Right lobe of liver (tissue), 6 donors: Measurements from ENCODE around the gene LHPP. TPM values are rescaled to one million over a fixed set of nuclear protein-coding genes. Genes with fewer than 3 reads are reported as not detected.

Experiments
- ATAC-seq, 4 donors: fragments of 200-7000 bp; cut with Tn5 transposase; one replicate each; pipeline ENCODE4 v1.9.1; 2020; ENCODE audit warnings: mild to moderate bottlenecking in 4 of 4, moderate library complexity in 4 of 4
- DNase-seq, 3 donors: peaks; one replicate each; pipeline ENCODE4 v3.0.0-alpha.2; 2020
- H3K27ac ChIP-seq, 3 donors: fragments of 200-600 bp; one replicate each; pipeline ENCODE4 v1.8.0; 2022
- H3K27me3 ChIP-seq, 2 donors: fragments of 200-600 bp; one replicate each; pipeline ENCODE4 v1.8.0; 2022
- H3K36me3 ChIP-seq, 4 donors: fragments of 200-600 bp; sonication (generic) in 1 of 4; one replicate each; pipeline versions ENCODE4 v1.5.1 to v1.8.0; 2017 to 2022; ENCODE audit warnings: control low read depth in 1 of 4
- H3K4me1 ChIP-seq, 4 donors: fragments of 200-600 bp; sonication (generic) in 1 of 4; one replicate each; pipeline versions ENCODE4 v1.5.1 to v1.8.0; 2017 to 2022; ENCODE audit warnings: control low read depth in 1 of 4
- H3K4me3 ChIP-seq, 3 donors: fragments of 200-600 bp; one replicate each; pipeline ENCODE4 v1.8.0; 2022
- H3K9me3 ChIP-seq, 4 donors: fragments of 200-600 bp; sonication (generic) in 1 of 4; one replicate each; pipeline versions ENCODE4 v1.5.1 to v1.8.0; 2017 to 2022; ENCODE audit warnings: control low read depth in 1 of 4
- CTCF ChIP-seq, 4 donors: fragments of 200-600 bp in 3 of 4; fragments of 450-650 bp in 1 of 4; IDR thresholded peaks; one replicate each; pipeline versions ENCODE4 v1.5.1 to v1.8.0; 2016 to 2022; ENCODE audit warnings: antibody characterized with exemption in 4 of 4, mild to moderate bottlenecking in 2 of 4
- POLR2A ChIP-seq: fragments of 450-650 bp; IDR thresholded peaks from one replicate; pipeline ENCODE4 v1.6.1; 2017; ENCODE audit warnings: antibody characterized with exemption, mild to moderate bottlenecking
- WGBS: methylation state at CpG from one replicate; pipeline ENCODE4 v1.1.6; 2018; ENCODE audit warnings: low coverage, low lambda C conversion rate; ENCODE audit not compliant: insufficient coverage; ENCODE audit errors: missing lambda C conversion rate; 5-methylcytosine and 5-hydroxymethylcytosine counted together
- intact Hi-C, 2 donors: fragments of 100-400 bp; cut with DNase I; formaldehyde crosslinking; loops; one replicate each; pipeline versions ENCODE4 v1.11.2 to v1.14.1; 2022
- total RNA-seq, 6 experiments: library from RNA; depleted of rRNA in 2 of 6; stranded (reverse); fragments of >200 nt in 2 of 6; fragmentation: NEBNext Ultra II Directional in 3 of 6; extraction: Animal tissue kit (Norgen Biotek cat#: 25700) in 3 of 6; gene quantifications; one replicate each; pipeline versions ENCODE4 v1.1.0 to v1.2.4, GENCODE V29; 2016 to 2023
- donor health status: DM: no; HTN: yes; CAD: no.
- donor health status: DM: no; HTN: no; CAD: no.
- donor health status: DM: no; HTN: no; CAD: no.
- donor health status: DM: no; HTN: yes; CAD: no.
- donor health status: DM: no; HTN: yes; CAD: no.

LHPP gene
- total RNA-seq, 6 experiments from 2014 or later = 19.3 to 56.3 (median 36.3) TPM

DNA sequence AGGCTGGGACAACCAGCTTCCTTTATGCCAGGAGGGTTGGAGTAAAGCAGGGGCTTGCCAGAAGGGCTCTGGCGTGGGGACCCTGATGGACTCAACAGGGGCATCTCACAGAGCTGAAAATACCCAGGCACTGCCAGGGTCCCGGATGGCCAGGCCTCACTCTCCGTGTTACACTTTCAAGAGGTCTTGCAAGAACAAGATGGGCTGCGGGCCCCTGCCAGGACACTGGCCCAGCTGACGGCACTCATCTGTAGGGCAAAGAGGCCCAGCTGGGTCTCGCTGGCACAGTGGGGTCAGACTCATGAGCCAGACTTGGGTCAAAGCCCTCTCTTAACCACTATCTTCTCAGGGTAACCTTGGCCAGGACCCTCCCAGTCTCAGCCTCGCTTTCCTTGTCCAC lies 191.7 kb downstream of the LHPP start:
- no CpG with 5 or more reads among the region's 7 CpGs for WGBS
- ATAC-seq (no peak), DNase-seq (no peak)
- peaks cover 0 to 15% (median 2%) of the 10 kb centered on the region in 4 donors for H3K4me1 ChIP-seq
- intact Hi-C loops = no loop called here
- no peaks in the 10 kb centered on the region for H3K27me3 ChIP-seq
- no peak overlapping the region for H3K4me3 ChIP-seq
- H3K9me3 ChIP-seq = no peaks in the 10 kb centered on the region
- TF ChIP-seq CTCF (IDR thresholded peaks at IDR 0.05) (no peak), POLR2A (no peak)
- H3K36me3 ChIP-seq = no peaks in the 10 kb centered on the region
- no peak overlapping the region for H3K27ac ChIP-seq

DNA sequence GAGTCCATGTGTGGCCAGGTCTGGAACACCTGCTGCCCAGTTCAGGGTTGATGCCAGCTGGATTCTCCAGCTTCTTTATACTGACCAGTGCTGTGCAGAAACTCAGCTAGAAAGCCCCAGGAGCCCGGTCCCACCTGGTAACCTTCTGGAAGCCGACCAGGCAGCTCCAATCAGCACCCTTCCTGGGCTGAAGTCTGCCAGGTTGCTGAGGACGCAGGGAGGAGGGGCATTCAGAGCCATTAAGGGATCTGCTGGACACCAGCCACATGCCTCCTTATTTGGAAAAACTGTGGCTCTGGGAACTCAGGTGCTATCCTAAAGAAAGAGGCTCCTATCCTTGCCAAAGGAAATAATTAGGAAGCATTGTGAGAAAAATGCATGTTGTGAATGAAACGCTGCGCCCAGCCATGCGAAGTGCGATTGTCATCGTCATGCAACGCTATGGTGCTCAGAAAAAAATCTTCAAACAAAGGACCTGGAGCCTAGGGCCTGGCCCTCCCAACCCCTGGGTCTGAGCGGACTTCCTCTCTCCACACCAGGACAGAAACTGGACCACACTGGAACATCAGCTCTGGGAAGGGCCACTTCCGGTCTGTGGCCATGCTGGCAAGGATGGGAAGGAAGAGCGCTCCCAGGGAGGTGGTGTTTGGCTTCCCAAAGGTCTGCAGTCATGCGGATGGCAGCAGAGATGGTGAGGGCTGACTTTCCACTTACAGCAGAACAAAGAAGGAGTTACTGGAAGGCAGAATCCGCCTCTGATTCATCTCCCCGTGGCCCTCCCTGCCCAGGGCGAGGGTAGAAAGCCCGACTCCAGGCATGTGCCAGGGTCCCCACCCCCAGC lies 192.4 kb downstream of the LHPP start:
- peak in 3 of 4 donors; percentile 11 to 35 (median 12) for ATAC-seq
- no peaks in the 10 kb centered on the region for H3K27me3 ChIP-seq
- TF ChIP-seq POLR2A (no peak), CTCF (IDR thresholded peaks at IDR 0.05) (no peak)
- H3K9me3 ChIP-seq = no peaks in the 10 kb centered on the region
- no peak for DNase-seq
- peak overlapping the region in 1 of 3 donors; percentile 4 for H3K27ac ChIP-seq
- WGBS = 74% methylated on average over 9 of the region's 17 CpGs
- no peak overlapping the region for H3K4me3 ChIP-seq
- intact Hi-C loops = no loop called here
- peaks cover 0 to 8% (median 0%) of the 10 kb centered on the region in 4 donors for H3K4me1 ChIP-seq
- no peaks in the 10 kb centered on the region for H3K36me3 ChIP-seq

- Histone ChIP-seq H3K4me1 (peaks cover 0 to 1% (median 0%) of the 10 kb centered on the region in 4 donors), H3K4me3 (no peak overlapping the region), H3K27me3 (no peaks in the 10 kb centered on the region), H3K27ac (peak overlapping the region in 1 of 3 donors; percentile 4), H3K36me3 (no peaks in the 10 kb centered on the region), H3K9me3 (no peaks in the 10 kb centered on the region)
- intact Hi-C loops = no loop called here
- WGBS = 60% methylated on average over 2 of the region's 7 CpGs
- DNase-seq (no peak), ATAC-seq (no peak)
- TF ChIP-seq CTCF (IDR thresholded peaks at IDR 0.05) (no peak), POLR2A (no peak)
Measured at GRCh38 chr10:124654686-124655085, 193.1 kb downstream of the LHPP start.

DNA sequence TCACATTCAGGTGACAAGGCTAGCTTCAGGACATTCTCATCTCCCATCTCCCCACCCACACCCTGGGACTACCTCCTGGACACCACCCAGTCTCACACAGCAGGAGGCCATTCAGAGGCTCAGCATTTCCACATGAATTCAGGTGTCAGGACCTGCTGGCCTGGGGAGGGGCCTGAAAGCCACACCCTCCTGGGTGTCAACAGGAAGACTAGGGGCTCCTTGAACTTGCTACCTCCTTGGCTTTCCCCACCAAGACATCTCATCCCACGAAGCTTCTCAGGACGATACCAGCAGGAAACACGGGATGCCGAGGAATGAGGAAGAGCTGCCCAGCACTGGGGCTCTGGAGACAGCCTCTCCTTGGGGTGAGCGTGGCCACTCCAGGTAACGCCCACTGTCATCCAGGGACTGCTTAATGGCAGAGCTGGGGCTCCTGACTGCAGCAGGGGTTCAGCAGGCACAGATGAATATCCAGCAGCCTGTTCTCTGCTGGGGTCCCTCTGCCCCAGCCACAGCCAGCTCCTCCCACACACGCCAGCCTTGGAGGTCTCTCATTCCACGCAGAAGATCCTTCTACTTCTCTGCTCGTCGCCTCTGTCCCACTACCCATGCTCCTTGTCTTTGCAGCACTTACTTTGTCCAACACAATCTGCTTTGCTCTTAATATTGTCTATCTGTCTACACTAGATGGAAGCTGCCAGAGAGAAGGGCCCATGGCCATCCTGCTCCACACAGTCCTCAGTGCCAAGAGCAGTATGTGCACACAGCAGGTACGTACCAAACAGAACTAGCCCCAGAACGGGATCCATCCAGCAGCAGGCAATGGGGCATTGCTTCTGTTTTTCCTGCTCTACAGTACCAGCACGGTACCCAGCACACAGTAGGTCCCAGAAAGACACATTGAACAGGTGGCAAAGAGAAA lies 193.8 kb downstream of the LHPP start:
- DNase-seq (no peak), ATAC-seq (no peak)
- Histone ChIP-seq H3K27me3 (no peaks in the 10 kb centered on the region), H3K9me3 (no peaks in the 10 kb centered on the region), H3K4me1 (peaks cover 0 to 4% (median 0%) of the 10 kb centered on the region in 4 donors), H3K27ac (no peak overlapping the region), H3K4me3 (no peak overlapping the region), H3K36me3 (no peaks in the 10 kb centered on the region)
- TF ChIP-seq POLR2A (no peak), CTCF (IDR thresholded peaks at IDR 0.05) (no peak)
- 91% methylated on average over 10 of the region's 13 CpGs for WGBS
- intact Hi-C loops = no loop called here
